ENCODE data around the gene FAM25C. TPM values are rescaled to one million over a fixed set of nuclear protein-coding genes. Genes with fewer than 3 reads are reported as not detected.
"Not testable (repeated sequence)": the region's sequence is repeated elsewhere in the genome, so short reads cannot be mapped to it uniquely, and the experiment has no call there.

The FAM25C gene
- total and polyA plus RNA-seq, 10 of the 15 experiments (the other 5 are each of a cell fraction or from before 2014, with no cell fraction given), result not detected

DNA sequence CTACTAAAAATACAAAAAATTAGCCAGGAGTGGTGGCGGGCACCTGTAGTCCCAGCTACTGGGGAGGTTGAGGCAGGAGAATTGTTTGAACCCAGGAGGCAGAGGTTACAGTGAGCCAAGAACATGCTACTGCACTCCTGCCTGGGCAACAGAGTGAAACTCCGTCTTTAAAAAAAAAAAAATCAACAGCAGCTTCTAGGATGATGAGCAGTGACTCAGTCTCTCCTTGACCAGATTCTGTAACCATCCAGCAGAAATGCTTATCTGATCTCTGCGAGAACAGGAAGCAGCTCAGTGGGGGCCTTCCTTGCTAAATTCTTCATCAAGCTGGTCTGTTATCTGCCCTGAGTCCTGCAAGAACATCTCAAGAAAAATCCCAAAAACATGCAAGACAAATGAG, 5.5 kb downstream of the FAM25C start:
- H3K9ac ChIP-seq (ENCODE audit: control insufficient read depth, insufficient read depth, low read length); H3K27me3 ChIP-seq (replicated peaks in 1 of 2; ENCODE audit: control insufficient read depth in 2 of 2, insufficient read depth in 2 of 2, low read length in 1 of 2); H3K4me1 ChIP-seq (ENCODE audit: control insufficient read depth, insufficient read depth, low read length); H3K4me2 ChIP-seq (ENCODE audit: control insufficient read depth, insufficient read depth); DNase-seq (ENCODE audit: low read depth, low spot score); BruUV-seq (replicated peaks); FAIRE-seq; H3K4me3 ChIP-seq; H3K27ac ChIP-seq (ENCODE audit: control insufficient read depth, insufficient read depth); POLR2A ChIA-PET; in situ Hi-C loops (cut with MboI); SMC1A ChIA-PET (ENCODE audit: uncharacterized antibody, unreplicated experiment); H3K79me2 ChIP-seq (ENCODE audit: control insufficient read depth, insufficient read depth, low read length); CTCF ChIA-PET; H2AFZ ChIP-seq (ENCODE audit: control insufficient read depth, low read depth, low read length); intact Hi-C loops (cut with micrococcal nuclease; ENCODE audit: unreplicated experiment); H4K20me1 ChIP-seq (ENCODE audit: control insufficient read depth, insufficient read depth); RAD21 ChIA-PET (ENCODE audit: unreplicated experiment); ATAC-seq; H3K36me3 ChIP-seq (ENCODE audit: control insufficient read depth in 2 of 2, insufficient read depth in 2 of 2, low read length in 1 of 2); H3K9me3 ChIP-seq (replicated peaks; ENCODE audit: control insufficient read depth, insufficient read depth, low read length): not testable (repeated sequence)
- no CpG with 5 or more reads among the region's 3 CpGs for WGBS (ENCODE audit: insufficient coverage, insufficient replicate concordance, low lambda C conversion rate, missing lambda C conversion rate)

- H3K9ac ChIP-seq (ENCODE audit: control insufficient read depth, insufficient read depth, low read length); H3K27ac ChIP-seq (ENCODE audit: control insufficient read depth, insufficient read depth); H3K9me3 ChIP-seq (replicated peaks; ENCODE audit: control insufficient read depth, insufficient read depth, low read length); H3K79me2 ChIP-seq (ENCODE audit: control insufficient read depth, insufficient read depth, low read length); POLR2A ChIA-PET; RAD21 ChIA-PET (ENCODE audit: unreplicated experiment); H3K4me1 ChIP-seq (ENCODE audit: control insufficient read depth, insufficient read depth, low read length); ATAC-seq; CTCF ChIA-PET; H3K4me3 ChIP-seq; BruUV-seq (replicated peaks); H3K36me3 ChIP-seq (ENCODE audit: control insufficient read depth in 2 of 2, insufficient read depth in 2 of 2, low read length in 1 of 2); H3K4me2 ChIP-seq (ENCODE audit: control insufficient read depth, insufficient read depth); FAIRE-seq; SMC1A ChIA-PET (ENCODE audit: uncharacterized antibody, unreplicated experiment); H4K20me1 ChIP-seq (ENCODE audit: control insufficient read depth, insufficient read depth); in situ Hi-C loops (cut with MboI); H3K27me3 ChIP-seq (replicated peaks in 1 of 2; ENCODE audit: control insufficient read depth in 2 of 2, insufficient read depth in 2 of 2, low read length in 1 of 2); intact Hi-C loops (cut with micrococcal nuclease; ENCODE audit: unreplicated experiment); H2AFZ ChIP-seq (ENCODE audit: control insufficient read depth, low read depth, low read length); DNase-seq (ENCODE audit: low read depth, low spot score): not testable (repeated sequence)
- whole genome bisulfite sequencing (ENCODE audit: insufficient coverage, insufficient replicate concordance, low lambda C conversion rate, missing lambda C conversion rate), result 0% methylated on average over 1 of the region's 11 CpGs
Measured at GRCh38 chr10:47992560-47992959, 7.0 kb downstream of the FAM25C start.

GRCh38 chr10:47991706-47992105, 7.9 kb downstream of the FAM25C start:
- H3K79me2 ChIP-seq (ENCODE audit: control insufficient read depth, insufficient read depth, low read length); FAIRE-seq; H3K27me3 ChIP-seq (replicated peaks in 1 of 2; ENCODE audit: control insufficient read depth in 2 of 2, insufficient read depth in 2 of 2, low read length in 1 of 2); H3K9me3 ChIP-seq (replicated peaks; ENCODE audit: control insufficient read depth, insufficient read depth, low read length); CTCF ChIA-PET; H3K4me3 ChIP-seq; ATAC-seq; BruUV-seq (replicated peaks); DNase-seq (ENCODE audit: low read depth, low spot score); intact Hi-C loops (cut with micrococcal nuclease; ENCODE audit: unreplicated experiment); H3K9ac ChIP-seq (ENCODE audit: control insufficient read depth, insufficient read depth, low read length); RAD21 ChIA-PET (ENCODE audit: unreplicated experiment); H3K27ac ChIP-seq (ENCODE audit: control insufficient read depth, insufficient read depth); H3K4me1 ChIP-seq (ENCODE audit: control insufficient read depth, insufficient read depth, low read length); H3K4me2 ChIP-seq (ENCODE audit: control insufficient read depth, insufficient read depth); H3K36me3 ChIP-seq (ENCODE audit: control insufficient read depth in 2 of 2, insufficient read depth in 2 of 2, low read length in 1 of 2); SMC1A ChIA-PET (ENCODE audit: uncharacterized antibody, unreplicated experiment); H4K20me1 ChIP-seq (ENCODE audit: control insufficient read depth, insufficient read depth); POLR2A ChIA-PET; H2AFZ ChIP-seq (ENCODE audit: control insufficient read depth, low read depth, low read length); in situ Hi-C loops (cut with MboI): not testable (repeated sequence)
- 45% methylated on average over 8 of the region's 12 CpGs for WGBS (ENCODE audit: insufficient coverage, insufficient replicate concordance, low lambda C conversion rate, missing lambda C conversion rate)

DNA sequence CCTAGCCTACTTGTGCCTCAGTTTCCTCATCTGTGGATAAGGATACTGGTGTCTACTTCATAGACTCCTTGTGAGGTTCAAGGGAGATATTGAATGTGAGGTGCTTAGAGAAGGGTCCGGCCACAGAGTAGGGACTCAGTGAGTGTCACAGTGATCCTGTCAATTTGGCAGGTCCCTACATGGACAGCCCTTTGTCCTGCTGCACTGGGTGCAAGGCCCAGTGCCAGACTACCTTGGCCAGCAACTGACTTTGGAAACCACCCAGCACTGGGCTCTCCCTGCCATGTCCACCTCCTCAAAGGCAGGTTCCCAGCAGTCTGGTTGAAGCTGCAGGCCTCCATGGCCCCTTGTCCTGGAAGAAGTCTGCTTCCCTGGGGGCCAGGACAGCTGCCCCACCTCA, 9.5 kb downstream of the FAM25C start:
- no CpG with 5 or more reads among the region's 1 CpG for WGBS (ENCODE audit: insufficient coverage, insufficient replicate concordance, low lambda C conversion rate, missing lambda C conversion rate)
- FAIRE-seq; H3K4me3 ChIP-seq; H3K4me2 ChIP-seq (ENCODE audit: control insufficient read depth, insufficient read depth); in situ Hi-C loops (cut with MboI); intact Hi-C loops (cut with micrococcal nuclease; ENCODE audit: unreplicated experiment); ATAC-seq; H3K9me3 ChIP-seq (replicated peaks; ENCODE audit: control insufficient read depth, insufficient read depth, low read length); H3K27me3 ChIP-seq (replicated peaks in 1 of 2; ENCODE audit: control insufficient read depth in 2 of 2, insufficient read depth in 2 of 2, low read length in 1 of 2); SMC1A ChIA-PET (ENCODE audit: uncharacterized antibody, unreplicated experiment); BruUV-seq (replicated peaks); CTCF ChIA-PET; POLR2A ChIA-PET; H2AFZ ChIP-seq (ENCODE audit: control insufficient read depth, low read depth, low read length); RAD21 ChIA-PET (ENCODE audit: unreplicated experiment); H3K4me1 ChIP-seq (ENCODE audit: control insufficient read depth, insufficient read depth, low read length); H3K79me2 ChIP-seq (ENCODE audit: control insufficient read depth, insufficient read depth, low read length); DNase-seq (ENCODE audit: low read depth, low spot score); H3K9ac ChIP-seq (ENCODE audit: control insufficient read depth, insufficient read depth, low read length); H3K36me3 ChIP-seq (ENCODE audit: control insufficient read depth in 2 of 2, insufficient read depth in 2 of 2, low read length in 1 of 2); H3K27ac ChIP-seq (ENCODE audit: control insufficient read depth, insufficient read depth); H4K20me1 ChIP-seq (ENCODE audit: control insufficient read depth, insufficient read depth): not testable (repeated sequence)

Measured in GM12878 (cell line).